ENCODE results near the gene FRMPD2. TPM values are rescaled to one million over a fixed set of nuclear protein-coding genes. Genes with fewer than 3 reads are reported as not detected.
"Not testable (repeated sequence)": the region's sequence is repeated elsewhere in the genome, so short reads cannot be mapped to it uniquely, and the experiment has no call there.

The FRMPD2 gene
- polyA plus RNA-seq, 3 donors: 0.60 to 5.6 (median 0.79) TPM

- DNase-seq (ENCODE audit: extremely low read depth in 1 of 11, low read depth in 9 of 11, low spot score in 4 of 11): no peak
Observed at GRCh38 chr10:48187126-48187525, 87.4 kb downstream of the FRMPD2 start.

GRCh38 chr10:48186264-48186804 is 88.2 kb downstream of the FRMPD2 start:
- not testable (repeated sequence) for DNase-seq (ENCODE audit: extremely low read depth in 1 of 11, low read depth in 9 of 11, low spot score in 4 of 11)

GRCh38 chr10:48184224-48184623 is 90.3 kb downstream of the FRMPD2 start:
- peak in 5 of 11 donors; percentile 13 to 42 (median 34) for DNase-seq (ENCODE audit: extremely low read depth in 1 of 11, low read depth in 9 of 11, low spot score in 4 of 11)

DNA sequence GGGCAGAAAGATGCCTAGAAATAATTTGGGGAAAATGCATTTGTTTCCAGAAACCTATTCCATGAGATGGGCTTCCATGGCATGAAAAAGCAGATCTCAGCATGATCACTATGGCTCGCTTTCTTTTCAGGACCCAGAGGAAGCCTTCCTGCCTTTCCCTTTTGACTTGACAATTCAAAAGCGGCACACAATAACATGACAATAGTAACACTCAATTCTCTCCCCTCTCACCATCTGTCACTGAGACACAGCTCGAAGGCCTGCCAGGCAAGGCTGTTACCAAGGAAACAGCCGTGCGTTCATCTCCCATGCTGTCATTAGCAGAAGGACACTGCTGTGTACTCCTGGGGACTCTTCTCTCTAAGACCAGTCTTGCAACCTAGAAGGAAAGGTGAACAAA is 101.8 kb downstream of the FRMPD2 start:
- DNase-seq (ENCODE audit: extremely low read depth in 1 of 11, low read depth in 9 of 11, low spot score in 4 of 11): not testable (repeated sequence)

DNA sequence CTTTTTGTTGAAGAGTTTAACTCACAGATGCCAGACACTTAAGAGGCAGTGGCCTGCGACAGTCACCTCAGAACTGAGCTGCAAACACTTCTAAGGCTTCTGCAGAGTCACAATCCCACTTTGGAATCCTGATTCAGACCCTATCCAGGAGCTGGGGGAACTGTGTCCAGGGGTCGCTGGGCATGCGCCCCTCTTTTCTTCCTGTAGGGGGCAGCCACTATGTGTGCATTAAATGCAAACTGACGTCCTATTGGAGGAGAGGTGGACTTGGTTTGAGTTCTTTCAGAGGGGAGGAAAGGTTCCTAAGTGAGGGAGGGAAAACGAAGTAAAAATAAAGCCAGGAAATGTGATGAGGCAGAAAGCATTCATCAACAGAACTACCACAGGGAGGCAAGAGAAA is 113.8 kb downstream of the FRMPD2 start:
- DNase-seq (ENCODE audit: extremely low read depth in 1 of 11, low read depth in 9 of 11, low spot score in 4 of 11): not testable (repeated sequence)

- not testable (repeated sequence) for DNase-seq (ENCODE audit: extremely low read depth in 1 of 11, low read depth in 9 of 11, low spot score in 4 of 11)
Observed at GRCh38 chr10:48160163-48160562, 114.3 kb downstream of the FRMPD2 start.

DNA sequence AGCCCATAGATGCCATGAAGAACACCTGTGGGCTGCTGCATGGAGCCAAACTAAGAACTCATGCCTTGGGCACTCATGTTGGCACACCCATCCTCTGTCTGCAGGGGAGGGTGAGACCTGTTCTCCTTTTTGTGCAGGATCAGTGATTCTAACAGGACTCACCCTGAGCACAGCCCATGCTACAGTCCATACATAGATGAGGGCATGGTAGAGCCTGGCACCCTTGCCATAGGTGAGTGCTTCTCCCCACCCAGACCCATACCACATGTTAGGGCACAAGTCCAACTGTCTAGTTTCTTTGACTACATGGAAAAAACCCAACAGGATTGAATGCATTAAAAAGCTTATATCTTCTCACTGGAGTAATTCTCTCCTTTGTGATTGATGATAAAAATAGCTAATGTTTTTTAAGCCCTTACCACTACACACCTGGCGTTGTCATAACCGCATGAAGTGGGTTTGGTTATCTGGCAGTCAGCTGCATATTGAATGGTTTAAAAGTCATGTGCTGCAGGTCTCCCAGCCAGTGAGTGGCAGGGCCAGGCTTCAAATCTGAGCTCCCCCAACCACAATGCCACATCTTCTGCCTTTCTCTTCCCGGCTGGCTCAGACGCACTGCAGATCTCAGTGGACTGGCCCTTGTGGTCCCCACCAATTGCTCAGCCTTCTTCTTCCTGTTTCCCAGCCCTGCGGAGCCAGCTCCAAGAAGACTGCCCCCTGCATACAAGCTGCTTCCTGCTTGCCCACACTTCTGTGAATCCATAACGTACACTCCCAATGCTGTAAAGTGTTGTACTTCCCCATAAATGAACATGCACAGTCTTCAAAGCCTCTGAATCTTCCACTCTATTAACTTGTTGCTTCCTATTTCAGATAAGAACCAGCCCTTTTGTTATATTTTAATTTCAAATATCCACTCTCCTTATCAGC is 120.0 kb downstream of the FRMPD2 start:
- DNase-seq (ENCODE audit: extremely low read depth in 1 of 11, low read depth in 9 of 11, low spot score in 4 of 11): not testable (repeated sequence)

GRCh38 chr10:48147643-48148042 is 126.9 kb downstream of the FRMPD2 start:
- DNase-seq (ENCODE audit: extremely low read depth in 1 of 11, low read depth in 9 of 11, low spot score in 4 of 11): not testable (repeated sequence)

GRCh38 chr10:48143721-48144642 is 130.5 kb downstream of the FRMPD2 start:
- not testable (repeated sequence) for DNase-seq (ENCODE audit: extremely low read depth in 1 of 11, low read depth in 9 of 11, low spot score in 4 of 11)

- not testable (repeated sequence) for DNase-seq (ENCODE audit: extremely low read depth in 1 of 11, low read depth in 9 of 11, low spot score in 4 of 11)
Observed at GRCh38 chr10:48140949-48141348, 133.5 kb downstream of the FRMPD2 start.

DNA sequence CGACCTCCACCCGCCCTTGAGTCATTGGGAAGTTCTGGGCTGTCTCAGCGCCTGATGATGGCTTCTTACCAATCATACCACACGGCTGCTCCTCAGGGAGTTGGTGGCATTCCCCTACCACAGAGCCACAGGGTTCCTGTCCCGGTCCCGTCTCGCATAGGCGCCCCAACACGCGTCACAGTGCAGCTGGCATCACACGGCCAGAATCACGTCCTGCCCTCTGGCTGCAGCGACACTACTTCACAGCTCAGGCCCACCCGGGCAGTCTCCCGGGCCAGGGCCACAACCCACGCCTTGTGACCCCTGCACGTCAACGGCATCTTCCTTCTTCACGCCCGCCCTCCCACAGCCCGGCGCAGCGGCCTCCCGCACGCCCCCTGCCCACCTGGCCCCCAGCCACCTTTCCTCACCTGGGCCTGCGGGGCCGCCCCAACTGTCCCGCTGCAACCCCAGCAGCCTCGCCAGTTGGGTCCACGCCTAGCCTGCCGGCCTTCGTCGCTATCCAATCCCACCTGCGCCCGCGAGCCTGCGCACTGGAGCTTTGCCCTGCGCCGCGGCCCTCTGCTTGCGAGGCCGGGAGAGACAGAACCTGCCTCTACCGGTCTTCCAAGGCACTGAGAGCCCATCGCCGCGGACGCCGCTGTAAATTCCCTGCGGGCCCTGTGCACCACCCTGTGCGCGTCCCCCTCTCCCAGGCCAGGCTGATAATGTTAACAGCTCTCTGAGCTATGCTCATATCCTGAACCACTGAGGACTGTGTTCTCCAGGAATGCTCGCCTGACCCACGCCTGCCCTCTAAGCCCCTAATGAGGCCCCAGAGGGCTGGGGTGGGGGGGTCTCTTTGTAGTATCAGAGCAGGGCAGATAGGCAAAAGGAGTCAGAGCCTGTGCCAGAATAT is 134.3 kb downstream of the FRMPD2 start:
- DNase-seq (ENCODE audit: extremely low read depth in 1 of 11, low read depth in 9 of 11, low spot score in 4 of 11): not testable (repeated sequence)

- not testable (repeated sequence) for DNase-seq (ENCODE audit: extremely low read depth in 1 of 11, low read depth in 9 of 11, low spot score in 4 of 11)
Observed at GRCh38 chr10:48128954-48129353, 145.5 kb downstream of the FRMPD2 start.

GRCh38 chr10:48126251-48126650 is 148.2 kb downstream of the FRMPD2 start:
- DNase-seq (ENCODE audit: extremely low read depth in 1 of 11, low read depth in 9 of 11, low spot score in 4 of 11): not testable (repeated sequence)

DNA sequence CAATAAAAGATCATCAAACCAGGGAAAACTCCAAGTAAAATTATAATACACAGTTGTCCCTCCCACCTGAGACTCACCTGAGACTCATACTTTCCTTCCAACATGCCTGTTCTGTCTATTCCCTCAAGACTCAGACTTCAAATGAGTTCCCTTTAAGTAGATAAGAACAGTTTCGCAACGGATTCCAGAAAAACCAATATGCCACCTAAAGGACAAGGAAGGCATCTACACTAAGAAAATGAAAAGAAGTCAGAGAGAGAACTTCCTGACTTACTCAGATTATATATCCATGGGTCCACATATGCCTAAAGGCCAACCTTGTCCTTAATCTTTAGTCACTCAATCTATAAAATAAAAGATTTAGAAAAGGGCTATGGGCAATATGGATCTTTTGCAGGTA is 148.9 kb downstream of the FRMPD2 start:
- not testable (repeated sequence) for DNase-seq (ENCODE audit: extremely low read depth in 1 of 11, low read depth in 9 of 11, low spot score in 4 of 11)

DNA sequence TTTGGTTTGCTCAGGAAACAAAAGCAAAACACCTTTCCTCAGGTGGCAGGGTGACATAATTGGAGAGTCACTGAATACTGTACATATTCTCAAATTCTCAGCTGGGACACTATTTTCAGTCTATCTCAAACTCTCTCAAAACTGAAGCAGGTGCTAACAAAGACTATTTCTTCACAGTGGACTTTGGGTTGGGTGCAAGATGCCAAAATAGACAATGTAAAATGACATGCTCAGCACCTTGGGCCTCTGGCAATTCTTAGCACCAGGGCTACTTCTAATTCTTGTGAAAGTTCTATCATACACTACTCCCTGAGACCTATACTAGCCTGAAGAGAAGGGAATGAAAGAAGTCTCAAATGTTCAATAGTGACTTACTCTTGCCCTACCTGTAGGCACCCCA is 151.9 kb downstream of the FRMPD2 start:
- not testable (repeated sequence) for DNase-seq (ENCODE audit: extremely low read depth in 1 of 11, low read depth in 9 of 11, low spot score in 4 of 11)

- not testable (repeated sequence) for DNase-seq (ENCODE audit: extremely low read depth in 1 of 11, low read depth in 9 of 11, low spot score in 4 of 11)
Observed at GRCh38 chr10:48110277-48110676, 164.2 kb downstream of the FRMPD2 start.

All from renal cortex interstitium (tissue), 11 donors.